H9 (cell line): ENCODE data around the gene SNRNP70. TPM values are rescaled to one million over a fixed set of nuclear protein-coding genes. Genes with fewer than 3 reads are reported as not detected.
A peak's percentile ranks its signal among the peaks of the same experiment; 100 is the strongest.

ENCODE experiments used
- DNase-seq: peaks from one replicate; pipeline ENCODE4 v3.0.0-alpha.2; 2017
- H2AFZ ChIP-seq: one replicate; pipeline ENCODE4 v1.6.1; 2013; ENCODE audit warnings: mild to moderate bottlenecking, low read length, control low read depth, moderate library complexity
- H2AK5ac ChIP-seq: 2 replicates; pipeline ENCODE4 v1.6.1; 2013; ENCODE audit warnings: low read length, control low read depth, mixed read lengths; ENCODE audit not compliant: insufficient read length
- H2BK120ac ChIP-seq: one replicate; pipeline ENCODE4 v1.6.1; 2013; ENCODE audit warnings: low read depth, mild to moderate bottlenecking, low read length, control low read depth, inconsistent platforms; ENCODE audit not compliant: poor library complexity, severe bottlenecking
- H2BK12ac ChIP-seq: 2 replicates; pipeline ENCODE4 v1.6.1; 2013; ENCODE audit warnings: low read length, control low read depth, mixed read lengths, low read depth; ENCODE audit not compliant: insufficient read length
- H2BK15ac ChIP-seq: 2 replicates; pipeline ENCODE4 v1.6.1; 2013; ENCODE audit warnings: low read depth, low read length, control low read depth
- H2BK20ac ChIP-seq: one replicate; pipeline ENCODE4 v1.6.1; 2013; ENCODE audit warnings: low read depth, mild to moderate bottlenecking, low read length, control low read depth, inconsistent platforms; ENCODE audit not compliant: poor library complexity, severe bottlenecking
- H2BK5ac ChIP-seq: 2 replicates; pipeline ENCODE4 v1.6.1; 2013; ENCODE audit warnings: low read length, control low read depth, mixed read lengths; ENCODE audit not compliant: insufficient read length
- H3K14ac ChIP-seq: 2 replicates; pipeline ENCODE4 v1.6.1; 2013; ENCODE audit warnings: low read length, control low read depth; ENCODE audit not compliant: insufficient read depth
- H3K18ac ChIP-seq: 2 replicates; pipeline ENCODE4 v1.6.1; 2013; ENCODE audit warnings: low read depth, mild to moderate bottlenecking, mixed read lengths, low read length, control low read depth; ENCODE audit not compliant: insufficient read length
- H3K23ac ChIP-seq: 2 replicates; pipeline ENCODE4 v1.6.1; 2013; ENCODE audit warnings: low read length, control low read depth, mixed read lengths, low read depth; ENCODE audit not compliant: insufficient read length
- H3K23me2 ChIP-seq: 2 replicates; pipeline ENCODE4 v1.6.1; 2013; ENCODE audit warnings: low read depth, mild to moderate bottlenecking, mixed read lengths, low read length, control low read depth; ENCODE audit not compliant: insufficient read length, poor library complexity, severe bottlenecking
- H3K27ac ChIP-seq: 2 replicates; pipeline ENCODE4 v1.5.1; 2013; ENCODE audit warnings: low read length, control low read depth, mixed read lengths, low read depth; ENCODE audit not compliant: insufficient read length
- H3K27me3 ChIP-seq: 2 replicates; pipeline ENCODE4 v1.6.1; 2013; ENCODE audit warnings: low read length, control low read depth, inconsistent platforms; ENCODE audit not compliant: insufficient read depth
- H3K4ac ChIP-seq: 2 replicates; pipeline ENCODE4 v1.6.1; 2013; ENCODE audit warnings: low read depth, mild to moderate bottlenecking, control low read depth, inconsistent platforms, low read length, moderate library complexity
- H3K4me1 ChIP-seq: 2 replicates; pipeline ENCODE4 v1.6.1; 2013; ENCODE audit warnings: low read length, control low read depth, inconsistent platforms; ENCODE audit not compliant: insufficient read depth
- H3K4me2 ChIP-seq: 2 replicates; pipeline ENCODE4 v1.6.1; 2013; ENCODE audit warnings: low read length, control low read depth, mixed read lengths; ENCODE audit not compliant: insufficient read length, insufficient read depth
- H3K56ac ChIP-seq: 2 replicates; pipeline ENCODE4 v1.6.1; 2013; ENCODE audit warnings: low read depth, mild to moderate bottlenecking, mixed read lengths, low read length, control low read depth; ENCODE audit not compliant: insufficient read length
- H3K79me1 ChIP-seq: 2 replicates; pipeline ENCODE4 v1.6.1; 2013; ENCODE audit warnings: low read depth, mild to moderate bottlenecking, moderate library complexity, low read length, control low read depth, inconsistent platforms; ENCODE audit not compliant: insufficient read depth, poor library complexity, severe bottlenecking
- H3K79me2 ChIP-seq: 2 replicates; pipeline ENCODE4 v1.6.1; 2013; ENCODE audit warnings: low read length, control low read depth, inconsistent platforms; ENCODE audit not compliant: insufficient read depth
- H3K9ac ChIP-seq: 2 replicates; pipeline ENCODE4 v1.6.1; 2013; ENCODE audit warnings: low read length, control low read depth, mixed read lengths; ENCODE audit not compliant: insufficient read length; ENCODE audit errors: extremely low read depth
- H3K9me3 ChIP-seq: one replicate; pipeline ENCODE4 v1.6.1; 2013; ENCODE audit warnings: low read depth, low read length, inconsistent platforms; ENCODE audit not compliant: control insufficient read depth
- H3T11ph ChIP-seq: one replicate; pipeline ENCODE4 v1.6.1; 2013; ENCODE audit warnings: mild to moderate bottlenecking, low read length, control low read depth, inconsistent platforms
- H4K20me1 ChIP-seq: one replicate; pipeline ENCODE4 v1.6.1; 2013; ENCODE audit not compliant: control insufficient read depth, insufficient read length, insufficient read depth
- H4K5ac ChIP-seq: 2 replicates; pipeline ENCODE4 v1.6.1; 2013; ENCODE audit warnings: low read depth, mild to moderate bottlenecking, mixed read lengths, low read length, control low read depth; ENCODE audit not compliant: insufficient read length
- H4K8ac ChIP-seq: replicated peaks from 2 replicates; pipeline ENCODE4 v1.6.1; 2013; ENCODE audit warnings: low read length, control low read depth, mixed read lengths, low read depth; ENCODE audit not compliant: insufficient read length
- H4K91ac ChIP-seq: 2 replicates; pipeline ENCODE4 v1.6.1; 2013; ENCODE audit warnings: low read depth, mild to moderate bottlenecking, moderate library complexity, mixed read lengths, low read length, control low read depth; ENCODE audit not compliant: insufficient read length
- H3K27ac Mint-ChIP-seq, 3 experiments: 2 replicates in 2 of 3; 3 replicates in 1 of 3; pipeline ENCODE4 v1.8.0; 2020 to 2021; ENCODE audit warnings: mixed read lengths in 3 of 3, mild to moderate bottlenecking in 1 of 3, moderate library complexity in 1 of 3
- H3K27me3 Mint-ChIP-seq: 2 replicates; pipeline ENCODE4 v1.8.0; 2021; ENCODE audit warnings: low read depth, mild to moderate bottlenecking, moderate library complexity, mixed read lengths
- H3K36me3 Mint-ChIP-seq, 3 experiments: 2 replicates in 2 of 3; 3 replicates in 1 of 3; pipeline ENCODE4 v1.8.0; 2020 to 2021; ENCODE audit warnings: low read depth in 3 of 3, mixed read lengths in 3 of 3; ENCODE audit not compliant: insufficient read depth in 1 of 3
- H3K4me1 Mint-ChIP-seq, 2 experiments: 2 replicates each; pipeline ENCODE4 v1.8.0; 2020; ENCODE audit warnings: mixed read lengths in 2 of 2
- H3K4me3 Mint-ChIP-seq, 2 experiments: 2 replicates in 1 of 2; 3 replicates in 1 of 2; pipeline ENCODE4 v1.8.0; 2020 to 2021; ENCODE audit warnings: mild to moderate bottlenecking in 2 of 2, mixed read lengths in 2 of 2, moderate library complexity in 1 of 2
- H3K9me3 Mint-ChIP-seq, 2 experiments: 2 replicates in 1 of 2; 3 replicates in 1 of 2; pipeline ENCODE4 v1.8.0; 2020; ENCODE audit warnings: mild to moderate bottlenecking in 2 of 2, mixed read lengths in 2 of 2, moderate library complexity in 1 of 2
- CTCF ChIP-seq: fragments of 200-600 bp; sonication (generic); conservative IDR thresholded peaks from 3 replicates; pipeline ENCODE4 v1.8.0; 2021; ENCODE audit warnings: antibody characterized with exemption, mild to moderate bottlenecking
- whole genome bisulfite sequencing: extraction: QIAGEN DNeasy Blood & Tissue Kit; methylation state at CpG from one replicate; pipeline ENCODE4 v1.1.7; 2013; ENCODE audit warnings: missing lambda C conversion rate, low lambda C conversion rate, mixed read lengths; ENCODE audit not compliant: insufficient read length; ENCODE audit errors: extremely low coverage; 5-methylcytosine and 5-hydroxymethylcytosine counted together
- total RNA-seq: library from RNA; stranded (reverse); gene quantifications from 2 replicates; pipeline ENCODE4 v1.2.1, GENCODE V29; 2021

The SNRNP70 gene
- total RNA-seq, 1 experiment from 2014 or later, result 295 TPM

- H3K4me2 ChIP-seq, result peak overlapping the region; percentile 62
- peaks cover 29 to 44% of the 10 kb centered on the region in 2 experiments for H3K4me1 Mint-ChIP-seq
- H3K27ac Mint-ChIP-seq, result no peak overlapping the region
- H2AK5ac ChIP-seq, result no peak overlapping the region
- H3K9ac ChIP-seq, result no peak overlapping the region
- WGBS, result no CpG with 5 or more reads among the region's 10 CpGs
- peak; percentile 68 for DNase-seq
- H2BK120ac ChIP-seq, result no peak overlapping the region
- H3K4me3 Mint-ChIP-seq, result peak overlapping the region; percentile 50 to 75
- no peaks in the 10 kb centered on the region for H3K79me2 ChIP-seq
- peaks cover 2% of the 10 kb centered on the region; the same call in 1 of the 2 replicates for H3K4me1 ChIP-seq
- no peak overlapping the region for H3T11ph ChIP-seq
- H2BK20ac ChIP-seq, result no peak overlapping the region
- no peaks in the 10 kb centered on the region for H4K20me1 ChIP-seq
- H3K18ac ChIP-seq, result no peak overlapping the region
- no peak overlapping the region for H3K4ac ChIP-seq
- no peak overlapping the region for H4K8ac ChIP-seq
- no peak overlapping the region for H3K23ac ChIP-seq
- no peak overlapping the region for H2BK5ac ChIP-seq
- H3K23me2 ChIP-seq, result peaks cover 3% of the 10 kb centered on the region
- H3K56ac ChIP-seq, result no peak overlapping the region
- no peak overlapping the region for H3K27ac ChIP-seq
- no peak overlapping the region for H2BK15ac ChIP-seq
- peaks cover 17% of the 10 kb centered on the region; the same call in 1 of the 2 replicates for H3K27me3 ChIP-seq
- H3K79me1 ChIP-seq, result no peaks in the 10 kb centered on the region
- H3K9me3 Mint-ChIP-seq, result peaks cover 2 to 9% of the 10 kb centered on the region in 2 experiments; a peak in 3 of 5 replicates
- peaks cover 76% of the 10 kb centered on the region for H3K27me3 Mint-ChIP-seq
- no peak overlapping the region for H4K91ac ChIP-seq
- no peak for TF ChIP-seq CTCF
- H3K14ac ChIP-seq, result no peak overlapping the region
- H4K5ac ChIP-seq, result no peak overlapping the region
- no peak overlapping the region for H2BK12ac ChIP-seq
- peaks cover 0 to 3% (median 2%) of the 10 kb centered on the region in 3 experiments; a peak in 3 of 7 replicates for H3K36me3 Mint-ChIP-seq
- no peaks in the 10 kb centered on the region for H3K9me3 ChIP-seq
- H2AFZ ChIP-seq, result no peak overlapping the region
These were observed 21.1 kb upstream of the SNRNP70 start for GRCh38 chr19:49064029-49064629.
